B cell (primary cell): ENCODE data around the gene ELAVL2. TPM values are rescaled to one million over a fixed set of nuclear protein-coding genes. Genes with fewer than 3 reads are reported as not detected.

Source experiments
- ATAC-seq: fragments of 200-7000 bp; cut with Tn5 transposase; one replicate; pipeline ENCODE4 v1.10.0; 2021; ENCODE audit warnings: low read depth, mild to moderate bottlenecking, moderate number of reproducible peaks, moderate library complexity
- CTCF ChIA-PET: fragments of 350-600 bp; sonication (Branson Sonifier 250); formaldehyde crosslinking; loops from one replicate; lab custom pipeline; 2021; ENCODE audit warnings: antibody characterized with exemption, inconsistent platforms; lab: Charles Lee
- POLR2A ChIA-PET: fragments of 350-600 bp; sonication (Branson Sonifier 250); formaldehyde crosslinking; loops from one replicate; lab custom pipeline; 2021; ENCODE audit warnings: antibody characterized with exemption; lab: Charles Lee
- DNase-seq: peaks from one replicate; pipeline ENCODE4 v3.0.0; 2013
- H2AFZ ChIP-seq: 2 replicates; pipeline ENCODE4 v1.6.1; 2012; ENCODE audit warnings: mild to moderate bottlenecking, low read depth, low read length; ENCODE audit not compliant: insufficient read depth, poor library complexity, severe bottlenecking
- H3K27ac ChIP-seq, 2 donors: 1 replicate in 1 of 2; 2 replicates in 1 of 2; pipeline ENCODE4 v1.5.1; 2012 to 2013; ENCODE audit warnings: low read length in 2 of 2, mild to moderate bottlenecking in 2 of 2, moderate library complexity in 1 of 2
- H3K27me3 ChIP-seq, 4 experiments: fragments of 200-600 bp in 1 of 4; sonication (generic) in 1 of 4; replicated peaks in 1 of 4; 1 replicate in 2 of 4; 2 replicates in 2 of 4; pipeline versions ENCODE4 v1.6.1 to v1.7.0; 2013 to 2016; ENCODE audit warnings: low read length in 3 of 4, mild to moderate bottlenecking in 2 of 4, mixed read lengths in 1 of 4, moderate library complexity in 1 of 4; ENCODE audit not compliant: insufficient read depth in 4 of 4, control insufficient read depth in 3 of 4; ENCODE audit errors: control extremely low read depth in 1 of 4
- H3K36me3 ChIP-seq, 2 experiments: replicated peaks in 1 of 2; 1 replicate in 1 of 2; 2 replicates in 1 of 2; pipeline versions ENCODE4 v1.6.1 to v1.7.1; 2013; ENCODE audit warnings: low read length in 1 of 2; ENCODE audit not compliant: insufficient read depth in 2 of 2, control insufficient read depth in 1 of 2; ENCODE audit errors: control extremely low read depth in 1 of 2, extremely low read depth in 1 of 2
- H3K4me1 ChIP-seq, 2 donors: fragments of 200-600 bp in 1 of 2; sonication (generic) in 1 of 2; 1 replicate in 1 of 2; 2 replicates in 1 of 2; pipeline versions ENCODE4 v1.5.1 to v1.6.1; 2013 to 2017; ENCODE audit warnings: low read length in 2 of 2; ENCODE audit not compliant: control insufficient read depth in 2 of 2, insufficient read depth in 2 of 2
- H3K4me2 ChIP-seq: replicated peaks from 2 replicates; pipeline ENCODE3; 2012; ENCODE audit warnings: mild to moderate bottlenecking, low read depth, low read length; ENCODE audit not compliant: poor library complexity, severe bottlenecking
- H3K4me3 ChIP-seq, 5 experiments: fragments of 200-600 bp in 1 of 5; sonication (generic) in 1 of 5; 1 replicate in 3 of 5; 2 replicates in 2 of 5; pipeline versions ENCODE4 v1.5.1 to v1.7.0; 2011 to 2016; ENCODE audit warnings: low read length in 4 of 5, mild to moderate bottlenecking in 4 of 5, low read depth in 2 of 5, control low read depth in 1 of 5, moderate library complexity in 1 of 5; ENCODE audit not compliant: insufficient read depth in 1 of 5; ENCODE audit errors: control extremely low read depth in 1 of 5, extremely low read depth in 1 of 5
- H3K79me2 ChIP-seq: fragments of 200-600 bp; sonication (generic); one replicate; pipeline ENCODE4 v1.6.0; 2016; ENCODE audit warnings: low read length; ENCODE audit not compliant: control insufficient read depth, insufficient read depth
- H3K9ac ChIP-seq: fragments of 200-600 bp; sonication (generic); 2 replicates; pipeline ENCODE4 v1.6.1; 2017; ENCODE audit warnings: mild to moderate bottlenecking, low read length, moderate library complexity
- H3K9me3 ChIP-seq, 3 donors: one replicate each; pipeline versions ENCODE4 v1.6.1 to v1.7.1; 2013; ENCODE audit warnings: low read length in 2 of 3; ENCODE audit not compliant: control insufficient read depth in 2 of 3, insufficient read depth in 1 of 3; ENCODE audit errors: control extremely low read depth in 1 of 3
- H4K20me1 ChIP-seq: 2 replicates; pipeline ENCODE4 v1.6.0; 2012; ENCODE audit warnings: mild to moderate bottlenecking, low read length; ENCODE audit not compliant: insufficient read depth, control insufficient read depth, poor library complexity, severe bottlenecking
- H3K27ac Mint-ChIP-seq: one replicate; pipeline ENCODE4 v1.8.0; 2021; ENCODE audit warnings: mixed read lengths
- H3K27me3 Mint-ChIP-seq: one replicate; pipeline ENCODE4 v1.8.0; 2021; ENCODE audit warnings: mixed read lengths
- H3K4me1 Mint-ChIP-seq: one replicate; pipeline ENCODE4 v1.8.0; 2021; ENCODE audit warnings: mixed read lengths
- H3K4me3 Mint-ChIP-seq: one replicate; pipeline ENCODE4 v1.8.0; 2021; ENCODE audit warnings: mixed read lengths
- H3K9me3 Mint-ChIP-seq: one replicate; pipeline ENCODE4 v1.8.0; 2022; ENCODE audit warnings: mixed read lengths; ENCODE audit not compliant: insufficient read depth
- EZH2 ChIP-seq: IDR thresholded peaks from 2 replicates; pipeline ENCODE4 v1.6.1; 2012; ENCODE audit warnings: borderline replicate concordance, low read depth, mild to moderate bottlenecking, moderate library complexity, low read length; ENCODE audit not compliant: insufficient read depth, poor library complexity, severe bottlenecking
- WGBS: methylation state at CpG from one replicate; pipeline ENCODE4 v1.1.5; 2013; ENCODE audit warnings: missing lambda C conversion rate; ENCODE audit not compliant: insufficient coverage; 5-methylcytosine and 5-hydroxymethylcytosine counted together
- intact Hi-C: fragments of 100-400 bp; cut with micrococcal nuclease; formaldehyde crosslinking; loops from one replicate; pipeline ENCODE4 v1.10.0; 2022
- polyA plus RNA-seq: library from polyadenylated mRNA; depleted of rRNA; stranded (reverse); fragments of >200 nt; gene quantifications from 2 replicates; pipeline ENCODE4 v1.2.3, GENCODE V29; 2012
- total RNA-seq, 2 donors: library from RNA; stranded (reverse); fragments of 120-200 nt in 1 of 2; gene quantifications; 1 replicate in 1 of 2; 2 replicates in 1 of 2; pipeline versions ENCODE4 v1.2.3 to v1.2.4, GENCODE V29; 2013 to 2022
- TF ChIP-seq, protein P1 (sequence below): fragments of 200-600 bp; IDR thresholded peaks from one replicate; pipeline ENCODE4 v1.8.0; 2022; ENCODE audit warnings: antibody characterized with exemption, mild to moderate bottlenecking

Gene ELAVL2
- total and polyA plus RNA-seq, 2 donors (not counting 1 experiment from before 2014, with no cell fraction given) = not detected

DNA sequence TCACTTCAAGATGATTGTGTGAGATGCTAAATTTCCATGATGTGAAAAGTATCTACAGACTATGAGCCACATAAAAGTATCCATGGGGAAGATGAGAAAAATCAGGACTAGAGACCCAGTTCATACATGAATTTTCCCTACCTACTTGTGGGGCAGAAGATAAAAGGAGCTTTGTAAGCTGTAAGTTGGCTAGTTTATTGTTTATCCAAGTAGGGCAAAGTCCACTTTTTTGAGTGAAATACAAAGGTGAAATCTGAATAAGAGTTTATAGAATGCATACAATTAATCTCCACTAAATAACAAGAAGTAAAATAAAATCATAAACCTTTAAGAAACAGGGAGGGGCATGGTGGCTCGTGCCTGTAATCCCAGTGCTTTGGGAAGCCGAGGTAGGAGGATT is 160.4 kb downstream of the ELAVL2 start:
- ATAC-seq = no peak
- intact Hi-C loops = no loop called here
- Mint-ChIP-seq H3K4me1 (no peaks in the 10 kb centered on the region), H3K9me3 (no peaks in the 10 kb centered on the region), H3K4me3 (no peak overlapping the region), H3K27ac (no peak overlapping the region), H3K27me3 (no peaks in the 10 kb centered on the region)
- no peaks in the 10 kb centered on the region for H3K27me3 ChIP-seq
- H3K36me3 ChIP-seq = no peaks in the 10 kb centered on the region
- no peaks in the 10 kb centered on the region for H4K20me1 ChIP-seq
- H3K27ac ChIP-seq = no peak overlapping the region
- CTCF ChIA-PET = no interaction called here
- H3K9me3 ChIP-seq = no peaks in the 10 kb centered on the region
- no peak for TF ChIP-seq EZH2
- TF ChIP-seq, protein P1, sequence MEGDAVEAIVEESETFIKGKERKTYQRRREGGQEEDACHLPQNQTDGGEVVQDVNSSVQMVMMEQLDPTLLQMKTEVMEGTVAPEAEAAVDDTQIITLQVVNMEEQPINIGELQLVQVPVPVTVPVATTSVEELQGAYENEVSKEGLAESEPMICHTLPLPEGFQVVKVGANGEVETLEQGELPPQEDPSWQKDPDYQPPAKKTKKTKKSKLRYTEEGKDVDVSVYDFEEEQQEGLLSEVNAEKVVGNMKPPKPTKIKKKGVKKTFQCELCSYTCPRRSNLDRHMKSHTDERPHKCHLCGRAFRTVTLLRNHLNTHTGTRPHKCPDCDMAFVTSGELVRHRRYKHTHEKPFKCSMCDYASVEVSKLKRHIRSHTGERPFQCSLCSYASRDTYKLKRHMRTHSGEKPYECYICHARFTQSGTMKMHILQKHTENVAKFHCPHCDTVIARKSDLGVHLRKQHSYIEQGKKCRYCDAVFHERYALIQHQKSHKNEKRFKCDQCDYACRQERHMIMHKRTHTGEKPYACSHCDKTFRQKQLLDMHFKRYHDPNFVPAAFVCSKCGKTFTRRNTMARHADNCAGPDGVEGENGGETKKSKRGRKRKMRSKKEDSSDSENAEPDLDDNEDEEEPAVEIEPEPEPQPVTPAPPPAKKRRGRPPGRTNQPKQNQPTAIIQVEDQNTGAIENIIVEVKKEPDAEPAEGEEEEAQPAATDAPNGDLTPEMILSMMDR = no peak
- H3K4me3 ChIP-seq = no peak overlapping the region
- WGBS = 87% methylated on average over 2 of the region's 2 CpGs
- no peaks in the 10 kb centered on the region for H3K4me1 ChIP-seq
- no peaks in the 10 kb centered on the region for H3K79me2 ChIP-seq
- POLR2A ChIA-PET = no interaction called here
- H3K4me2 ChIP-seq = no peak overlapping the region
- H3K9ac ChIP-seq = no peak overlapping the region
- no peak overlapping the region for H2AFZ ChIP-seq
- DNase-seq = no peak

DNA sequence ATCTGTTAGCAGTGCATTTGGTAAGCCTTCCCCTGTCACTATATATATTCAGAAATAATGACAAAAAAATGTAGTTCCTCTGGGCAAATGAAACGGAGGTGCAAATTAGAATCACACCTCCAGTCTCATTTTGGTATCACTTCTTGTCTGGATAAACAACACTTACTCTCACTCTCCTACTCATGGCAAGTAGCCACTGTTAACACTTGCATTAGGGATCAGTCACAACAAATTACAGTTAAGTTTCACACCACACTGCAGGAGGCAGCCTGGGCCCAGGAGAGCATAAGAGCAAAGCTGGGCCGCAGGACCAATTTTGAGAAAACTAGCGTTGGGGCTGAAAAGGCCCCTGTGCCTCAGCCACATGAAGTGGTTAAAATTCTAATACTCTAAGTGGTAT is 161.0 kb downstream of the ELAVL2 start:
- intact Hi-C loops = no loop called here
- TF ChIP-seq EZH2 = no peak
- TF ChIP-seq, protein P1 = no peak
- Histone ChIP-seq H3K79me2 (no peaks in the 10 kb centered on the region), H3K36me3 (no peaks in the 10 kb centered on the region), H3K9ac (no peak overlapping the region), H3K4me2 (no peak overlapping the region), H2AFZ (no peak overlapping the region), H3K9me3 (no peaks in the 10 kb centered on the region), H3K27ac (no peak overlapping the region), H3K4me3 (no peak overlapping the region), H3K4me1 (no peaks in the 10 kb centered on the region), H3K27me3 (no peaks in the 10 kb centered on the region), H4K20me1 (no peaks in the 10 kb centered on the region)
- no peak overlapping the region for H3K4me3 Mint-ChIP-seq
- ChIA-PET CTCF (no interaction called here), POLR2A (no interaction called here)
- WGBS = 72% methylated on average over 2 of the region's 3 CpGs
- H3K27me3 Mint-ChIP-seq = no peaks in the 10 kb centered on the region
- no peaks in the 10 kb centered on the region for H3K9me3 Mint-ChIP-seq
- no peak for ATAC-seq
- no peak overlapping the region for H3K27ac Mint-ChIP-seq
- no peak for DNase-seq
- no peaks in the 10 kb centered on the region for H3K4me1 Mint-ChIP-seq
